NCI-H345 treated with DMSO at 0.1 percent for 48 hours (cell line): ENCODE results near the gene FAM83D.
"Not testable (repeated sequence)": the region's sequence is repeated elsewhere in the genome, so short reads cannot be mapped to it uniquely, and the experiment has no call there.

Experiments used
- DNase-seq: peaks from one replicate; lab custom pipeline; 2025; ENCODE audit not compliant: unreplicated experiment; lab: John Stamatoyannopoulos, UW

Gene FAM83D

GRCh38 chr20:38963745-38964144, 37.5 kb downstream of the FAM83D start:
- DNase-seq, result no peak

GRCh38 chr20:38965264-38965663, 39.0 kb downstream of the FAM83D start:
- no peak for DNase-seq

GRCh38 chr20:38968090-38968489, 41.9 kb downstream of the FAM83D start:
- no peak for DNase-seq

- no peak for DNase-seq
These were observed 43.5 kb downstream of the FAM83D start for GRCh38 chr20:38969708-38970107.

GRCh38 chr20:38970302-38970701, 44.1 kb downstream of the FAM83D start:
- DNase-seq, result no peak

- no peak for DNase-seq
These were observed 46.9 kb downstream of the FAM83D start for GRCh38 chr20:38973107-38973506.

- DNase-seq, result no peak
These were observed 47.4 kb downstream of the FAM83D start for GRCh38 chr20:38973645-38974044.

- DNase-seq, result no peak
These were observed 49.4 kb downstream of the FAM83D start for GRCh38 chr20:38975539-38976120.

- no peak for DNase-seq
These were observed 53.2 kb downstream of the FAM83D start for GRCh38 chr20:38979434-38979833.

GRCh38 chr20:38979842-38980241, 53.6 kb downstream of the FAM83D start:
- DNase-seq, result no peak

GRCh38 chr20:38982291-38982690, 56.1 kb downstream of the FAM83D start:
- no peak for DNase-seq

GRCh38 chr20:38985060-38985459, 58.8 kb downstream of the FAM83D start:
- no peak for DNase-seq

GRCh38 chr20:38985603-38986170, 59.5 kb downstream of the FAM83D start:
- no peak for DNase-seq

- DNase-seq, result no peak
These were observed 60.4 kb downstream of the FAM83D start for GRCh38 chr20:38986663-38987062.

GRCh38 chr20:38987777-38988176, 61.6 kb downstream of the FAM83D start:
- no peak for DNase-seq

GRCh38 chr20:38990728-38991127, 64.5 kb downstream of the FAM83D start:
- DNase-seq, result no peak

GRCh38 chr20:38991814-38992704, 65.8 kb downstream of the FAM83D start:
- DNase-seq, result no peak

GRCh38 chr20:38995536-38996044, 69.4 kb downstream of the FAM83D start:
- no peak for DNase-seq

GRCh38 chr20:38996866-38997265, 70.6 kb downstream of the FAM83D start:
- not testable (repeated sequence) for DNase-seq

GRCh38 chr20:38997622-38998021, 71.4 kb downstream of the FAM83D start:
- DNase-seq, result no peak

- DNase-seq, result no peak
These were observed 73.0 kb downstream of the FAM83D start for GRCh38 chr20:38999217-38999616.
